ENCODE data around the gene ANKRD23.

The ANKRD23 gene

DNA sequence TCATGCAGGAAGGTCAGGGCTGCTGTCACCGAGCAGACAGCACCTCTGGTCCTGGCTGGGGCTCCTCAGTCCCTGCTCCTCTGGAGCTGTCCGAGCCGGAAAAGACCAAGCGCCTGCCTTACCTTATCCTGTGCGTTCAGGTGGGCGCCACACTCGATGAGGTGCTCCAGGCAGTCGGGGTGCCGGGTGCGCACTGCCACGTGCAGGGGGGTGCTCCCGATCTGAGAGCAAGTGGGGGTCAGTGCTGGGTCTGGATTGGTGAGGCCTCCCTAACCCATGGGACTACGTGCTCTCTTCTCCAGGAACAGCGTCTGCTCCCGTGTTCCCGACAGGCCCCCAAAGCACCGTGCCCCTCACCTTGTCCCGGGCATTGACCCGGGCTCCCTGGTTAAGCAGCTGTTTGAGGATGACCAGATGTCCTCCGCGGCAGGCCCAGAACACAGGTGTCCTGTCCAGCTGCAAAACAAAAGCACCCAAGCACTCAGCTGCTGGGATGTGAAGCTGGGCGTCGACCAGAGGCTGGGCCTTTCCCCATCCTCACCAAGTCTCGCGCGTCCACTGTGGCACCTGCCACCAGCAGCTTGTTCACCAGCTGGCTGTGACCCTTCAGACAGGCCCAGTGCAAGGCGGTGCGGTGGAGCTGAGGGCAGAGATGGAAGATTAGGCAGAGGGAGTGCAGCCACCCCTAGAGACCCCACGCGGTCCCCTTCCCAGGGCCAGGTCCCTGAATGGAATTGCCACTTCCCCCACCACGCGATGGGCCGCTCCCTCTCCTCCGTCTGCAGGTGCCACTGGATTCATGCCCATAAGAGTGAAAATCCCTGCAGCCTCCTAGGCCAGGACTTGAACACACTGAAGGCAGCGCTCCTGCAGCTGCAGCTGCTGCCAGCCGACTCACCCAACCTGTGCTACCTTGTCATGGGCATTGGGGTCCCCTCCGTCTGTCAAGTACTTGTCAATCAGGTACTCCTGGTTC, 3.7 kb downstream of the ANKRD23 start:
- TF ChIP-seq GATA3 (IDR thresholded peaks at IDR 0.05; ENCODE audit: low read depth, low read length): no peak
- TF ChIP-seq GATA2 (IDR thresholded peaks at IDR 0.05; ENCODE audit: low read depth, low read length): no peak

- TF ChIP-seq GATA2 (IDR thresholded peaks at IDR 0.05; ENCODE audit: low read depth, low read length): no peak
- TF ChIP-seq GATA3 (IDR thresholded peaks at IDR 0.05; ENCODE audit: low read depth, low read length): no peak
These were observed 4.4 kb downstream of the ANKRD23 start for GRCh38 chr2:96839293-96839874.

GRCh38 chr2:96838345-96839292, 5.2 kb downstream of the ANKRD23 start:
- no peak for TF ChIP-seq GATA3 (IDR thresholded peaks at IDR 0.05; ENCODE audit: low read depth, low read length)
- TF ChIP-seq GATA2 (IDR thresholded peaks at IDR 0.05; ENCODE audit: low read depth, low read length): no peak

GRCh38 chr2:96837575-96837974, 6.2 kb downstream of the ANKRD23 start:
- TF ChIP-seq GATA2 (IDR thresholded peaks at IDR 0.05; ENCODE audit: low read depth, low read length) (no peak), GATA3 (IDR thresholded peaks at IDR 0.05; ENCODE audit: low read depth, low read length) (no peak)

DNA sequence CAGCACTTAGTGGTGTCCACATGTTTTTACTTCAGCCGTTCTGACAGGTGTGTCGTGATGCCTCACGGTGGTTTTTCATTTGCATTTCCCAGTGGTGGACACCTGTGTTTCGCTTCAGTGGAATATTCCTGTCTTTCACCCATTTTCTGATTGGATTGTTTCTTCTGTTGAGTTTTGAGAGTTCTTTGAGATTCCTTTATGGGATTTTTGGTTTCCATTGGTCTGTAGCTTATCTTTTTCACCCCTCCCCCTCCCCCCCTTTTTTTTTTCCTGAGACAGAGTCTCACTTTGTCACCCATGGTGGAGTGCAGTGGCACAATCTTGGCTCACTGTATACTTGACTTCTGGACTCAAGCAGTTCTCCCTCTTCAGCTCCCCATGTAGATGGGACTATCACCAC, 8.0 kb downstream of the ANKRD23 start:
- TF ChIP-seq GATA3 (IDR thresholded peaks at IDR 0.05; ENCODE audit: low read depth, low read length) (no peak), GATA2 (IDR thresholded peaks at IDR 0.05; ENCODE audit: low read depth, low read length) (no peak)

DNA sequence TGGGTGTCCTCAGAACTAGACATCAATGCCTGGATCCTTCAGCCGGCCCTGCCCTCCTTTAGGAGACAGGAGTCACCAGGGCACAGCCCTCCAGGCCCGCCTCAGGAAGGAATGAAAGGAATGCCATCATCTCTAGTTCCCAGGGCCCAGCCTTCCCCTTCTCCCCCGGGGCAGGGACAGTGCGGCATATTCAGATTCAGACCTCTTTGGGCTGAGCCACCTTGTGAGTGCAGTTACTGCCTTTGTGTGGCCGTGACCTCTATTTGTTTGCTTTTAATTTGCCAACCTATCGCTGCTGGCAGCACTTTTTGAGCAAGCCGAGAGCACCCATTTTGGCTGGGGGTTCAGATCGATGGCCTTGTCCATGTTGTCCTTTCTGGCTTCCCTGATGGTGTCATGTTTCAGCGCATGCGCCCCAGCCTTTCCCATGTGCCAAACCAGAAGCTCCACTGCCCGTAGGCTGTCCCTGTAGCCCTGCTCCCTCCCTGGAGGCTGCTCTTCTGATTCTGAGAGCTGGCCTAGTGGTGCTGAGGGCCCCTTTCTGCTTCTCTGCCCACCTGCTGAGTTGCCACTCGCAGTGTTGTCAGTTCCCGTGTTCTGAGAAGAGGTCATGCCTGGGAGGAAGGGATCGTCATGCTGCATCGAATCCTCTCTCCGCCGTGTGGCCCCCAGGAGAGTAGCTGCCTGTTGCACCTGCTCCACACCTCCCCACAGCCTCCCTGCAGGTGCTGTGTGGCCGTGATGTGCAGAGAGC, 10.9 kb downstream of the ANKRD23 start:
- TF ChIP-seq GATA3 (IDR thresholded peaks at IDR 0.05; ENCODE audit: low read depth, low read length): no peak
- no peak for TF ChIP-seq GATA2 (IDR thresholded peaks at IDR 0.05; ENCODE audit: low read depth, low read length)

DNA sequence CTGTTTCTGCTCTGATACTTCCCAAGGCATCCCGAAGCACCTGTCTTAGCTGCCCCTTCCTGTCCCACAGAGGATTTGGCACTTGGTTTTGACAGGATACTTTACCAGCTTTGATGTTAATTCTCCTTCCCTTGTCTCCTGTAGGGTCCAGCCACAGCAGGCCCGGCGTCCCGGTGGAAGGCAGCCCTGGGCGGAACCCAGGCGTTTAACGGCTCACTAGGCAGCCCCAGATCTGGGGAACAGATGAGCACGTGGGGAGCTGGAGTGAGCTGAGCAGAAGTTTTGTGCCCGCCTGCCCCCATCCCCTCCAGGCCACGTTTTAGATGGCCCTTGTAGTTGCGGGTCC, 11.4 kb downstream of the ANKRD23 start:
- no peak for TF ChIP-seq GATA2 (IDR thresholded peaks at IDR 0.05; ENCODE audit: low read depth, low read length)
- TF ChIP-seq GATA3 (IDR thresholded peaks at IDR 0.05; ENCODE audit: low read depth, low read length): no peak

- no peak for TF ChIP-seq GATA3 (IDR thresholded peaks at IDR 0.05; ENCODE audit: low read depth, low read length)
These were observed 12.1 kb downstream of the ANKRD23 start for GRCh38 chr2:96831679-96832078.

DNA sequence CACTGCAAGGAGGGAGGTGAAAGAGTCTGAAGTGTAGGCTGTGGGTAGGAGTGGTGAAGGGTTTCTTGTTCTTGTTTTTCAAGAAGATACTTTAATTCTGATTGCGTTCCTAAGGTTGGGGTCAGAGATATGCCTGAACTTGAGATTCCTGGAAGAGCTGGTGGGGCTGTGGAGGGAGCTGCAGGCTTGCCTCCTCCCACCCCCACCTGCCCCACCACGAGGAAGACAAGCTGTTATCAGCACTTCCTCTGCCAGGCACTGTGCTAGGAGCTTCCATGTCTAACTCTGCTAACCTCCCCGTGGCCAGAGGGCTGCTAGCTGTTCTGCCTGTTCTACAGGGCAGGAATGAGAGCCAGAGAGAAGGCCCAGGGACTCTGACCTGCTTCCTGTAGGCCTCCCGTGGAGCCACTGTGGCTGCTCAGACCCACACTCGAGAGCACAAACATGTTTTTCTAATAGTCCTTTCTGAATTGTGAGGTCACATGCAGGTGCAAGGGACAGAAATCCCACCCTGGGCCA, 13.7 kb downstream of the ANKRD23 start:
- TF ChIP-seq GATA3 (IDR thresholded peaks at IDR 0.05; ENCODE audit: low read depth, low read length) (no peak), GATA2 (IDR thresholded peaks at IDR 0.05; ENCODE audit: low read depth, low read length) (no peak)

- no peak for TF ChIP-seq GATA2 (IDR thresholded peaks at IDR 0.05; ENCODE audit: low read depth, low read length)
- no peak for TF ChIP-seq GATA3 (IDR thresholded peaks at IDR 0.05; ENCODE audit: low read depth, low read length)
These were observed 14.9 kb downstream of the ANKRD23 start for GRCh38 chr2:96828874-96829273.

DNA sequence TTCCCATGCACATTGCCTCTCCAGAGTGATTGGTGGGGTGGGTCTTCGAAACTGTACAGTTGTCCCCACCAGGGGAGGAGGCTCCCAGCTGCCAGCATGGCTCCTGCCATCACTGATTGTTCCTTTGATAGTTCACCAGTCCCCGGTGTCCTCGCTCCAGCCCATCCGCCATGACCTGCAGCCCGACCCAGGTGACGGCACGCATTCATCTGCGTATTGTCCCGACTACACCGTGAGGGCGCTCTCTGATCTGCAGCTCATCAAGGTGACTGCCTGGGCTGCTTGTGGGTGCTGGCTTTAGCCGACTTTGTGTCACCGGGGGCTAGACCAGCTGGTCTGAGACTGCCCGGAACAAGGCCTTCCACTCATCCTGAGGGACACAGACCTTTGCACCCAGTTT, 15.4 kb downstream of the ANKRD23 start:
- TF ChIP-seq GATA3 (IDR thresholded peaks at IDR 0.05; ENCODE audit: low read depth, low read length) (no peak), GATA2 (IDR thresholded peaks at IDR 0.05; ENCODE audit: low read depth, low read length) (no peak)

DNA sequence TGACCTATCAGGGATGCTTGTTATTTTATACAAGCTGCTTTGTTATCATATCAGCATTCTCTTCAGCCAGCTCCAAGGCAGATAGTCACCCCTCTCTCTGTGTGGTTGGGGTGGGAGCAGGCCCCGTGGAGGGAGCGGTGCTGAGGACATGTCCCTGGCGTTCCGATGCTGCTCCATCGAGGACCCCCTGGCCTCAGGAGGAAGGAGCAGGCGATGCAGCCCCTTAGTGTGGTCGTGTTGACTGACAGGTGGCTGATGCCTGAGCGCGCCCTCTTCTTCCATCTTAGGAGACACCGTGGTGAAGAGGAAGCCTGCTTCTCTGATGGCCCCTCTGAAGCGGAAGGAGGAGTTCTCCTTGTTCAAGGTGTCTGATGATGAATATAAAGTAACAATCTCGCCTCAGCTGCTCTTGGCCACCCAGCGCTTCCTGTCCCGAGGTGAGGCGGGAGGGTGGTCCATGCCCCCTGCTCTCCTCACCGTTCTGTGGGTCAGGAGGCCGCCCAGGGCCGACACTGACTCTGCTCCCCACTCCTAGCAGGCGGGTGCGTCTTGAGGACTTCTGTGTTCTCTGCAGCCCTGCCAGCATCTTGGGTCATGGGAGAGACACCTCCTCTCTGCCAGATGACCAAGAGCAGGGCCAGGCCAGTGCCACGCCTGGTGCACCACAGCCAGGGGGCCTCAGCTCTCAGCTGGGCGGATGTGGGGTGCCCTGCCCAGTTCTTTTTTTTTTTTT, 17.1 kb downstream of the ANKRD23 start:
- TF ChIP-seq GATA2 (IDR thresholded peaks at IDR 0.05; ENCODE audit: low read depth, low read length) (no peak), GATA3 (IDR thresholded peaks at IDR 0.05; ENCODE audit: low read depth, low read length) (no peak)

- TF ChIP-seq GATA2 (IDR thresholded peaks at IDR 0.05; ENCODE audit: low read depth, low read length) (no peak), GATA3 (IDR thresholded peaks at IDR 0.05; ENCODE audit: low read depth, low read length) (no peak)
These were observed 18.8 kb downstream of the ANKRD23 start for GRCh38 chr2:96825057-96825456.
